Calu3 (cell line): ENCODE data around the gene GPR137B. TPM values are rescaled to one million over a fixed set of nuclear protein-coding genes. Genes with fewer than 3 reads are reported as not detected.
"Not testable (repeated sequence)": the region's sequence is repeated elsewhere in the genome, so short reads cannot be mapped to it uniquely, and the experiment has no call there.

Experiments used
- BruUV-seq: library from RNA; stranded (reverse); fragments of 400-500 nt; replicated peaks from 2 replicates; lab custom pipeline; 2021; lab: Mats Ljungman, UMichigan
- CTCF ChIA-PET: fragments of 300-600 bp; sonication (Branson Sonifier 250); formaldehyde crosslinking; loops from one replicate; lab custom pipeline; 2022; ENCODE audit warnings: antibody characterized with exemption; lab: Charles Lee
- DNase-seq: peaks from one replicate; pipeline ENCODE4 v3.0.0; 2022
- H3K27ac Mint-ChIP-seq: one replicate; pipeline ENCODE4 v1.8.0; 2022; ENCODE audit warnings: mixed read lengths; ENCODE audit not compliant: unreplicated experiment
- H3K27me3 Mint-ChIP-seq: one replicate; pipeline ENCODE4 v1.8.0; 2022; ENCODE audit warnings: mixed read lengths; ENCODE audit not compliant: unreplicated experiment
- H3K36me3 Mint-ChIP-seq: one replicate; pipeline ENCODE4 v1.8.0; 2022; ENCODE audit warnings: mild to moderate bottlenecking, moderate library complexity, mixed read lengths; ENCODE audit not compliant: insufficient read depth, unreplicated experiment
- H3K4me1 Mint-ChIP-seq: one replicate; pipeline ENCODE4 v1.8.0; 2022; ENCODE audit warnings: mild to moderate bottlenecking, low read depth, mixed read lengths; ENCODE audit not compliant: unreplicated experiment
- H3K4me3 Mint-ChIP-seq: one replicate; pipeline ENCODE4 v1.8.0; 2022; ENCODE audit warnings: mild to moderate bottlenecking, low read depth, moderate library complexity, mixed read lengths; ENCODE audit not compliant: unreplicated experiment
- H3K9me3 Mint-ChIP-seq: one replicate; pipeline ENCODE4 v1.8.0; 2022; ENCODE audit warnings: low read depth, mixed read lengths; ENCODE audit not compliant: unreplicated experiment
- CTCF ChIP-seq: fragments of 200-600 bp; IDR thresholded peaks from one replicate; pipeline ENCODE4 v1.8.0; 2022; ENCODE audit warnings: antibody characterized with exemption; ENCODE audit not compliant: unreplicated experiment
- intact Hi-C: fragments of 100-400 bp; cut with micrococcal nuclease; formaldehyde crosslinking; loops from one replicate; pipeline ENCODE4 v1.10.0; 2022; ENCODE audit not compliant: unreplicated experiment
- total RNA-seq: library from RNA; stranded (reverse); gene quantifications from 2 replicates; pipeline ENCODE4 v1.2.3, GENCODE V29; 2022

Gene GPR137B
- total RNA-seq, 1 experiment from 2014 or later, result 11.4 TPM

GRCh38 chr1:236181059-236181458, 38.7 kb downstream of the GPR137B start:
- Mint-ChIP-seq H3K27ac (no peak overlapping the region), H3K36me3 (no peaks in the 10 kb centered on the region), H3K27me3 (no peaks in the 10 kb centered on the region), H3K4me3 (no peak overlapping the region), H3K9me3 (no peaks in the 10 kb centered on the region), H3K4me1 (peaks cover 12% of the 10 kb centered on the region)
- TF ChIP-seq CTCF, result no peak
- no peak for DNase-seq
- no TSS peak for BruUV-seq
- intact Hi-C loops, result no loop called here
- CTCF ChIA-PET, result interaction anchor here (0.7 kb wide), 1 partner anchor 82 kb away, joined by 3 read pairs; no protein-coding TSS in a partner anchor

GRCh38 chr1:236185687-236186086, 43.3 kb downstream of the GPR137B start:
- no TSS peak for BruUV-seq
- CTCF ChIA-PET, result no interaction called here
- intact Hi-C loops, result no loop called here

GRCh38 chr1:236186471-236186870, 44.1 kb downstream of the GPR137B start:
- BruUV-seq, H3K4me1 Mint-ChIP-seq, H3K9me3 Mint-ChIP-seq, H3K27me3 Mint-ChIP-seq, DNase-seq, H3K4me3 Mint-ChIP-seq, H3K27ac Mint-ChIP-seq, CTCF ChIA-PET, intact Hi-C loops, H3K36me3 Mint-ChIP-seq: not testable (repeated sequence)

More at GRCh38 chr1:236185687-236186086, 43.3 kb downstream of the GPR137B start:
- no peaks in the 10 kb centered on the region for H3K27me3 Mint-ChIP-seq
- no peak overlapping the region for H3K4me3 Mint-ChIP-seq
- no peaks in the 10 kb centered on the region for H3K36me3 Mint-ChIP-seq
- TF ChIP-seq CTCF, result no peak
- no peak for DNase-seq
- H3K9me3 Mint-ChIP-seq, result no peaks in the 10 kb centered on the region
- no peaks in the 10 kb centered on the region for H3K4me1 Mint-ChIP-seq
- no peak overlapping the region for H3K27ac Mint-ChIP-seq

- H3K9me3 Mint-ChIP-seq, H3K4me1 Mint-ChIP-seq, H3K27me3 Mint-ChIP-seq, intact Hi-C loops, CTCF ChIA-PET, H3K4me3 Mint-ChIP-seq, H3K27ac Mint-ChIP-seq, H3K36me3 Mint-ChIP-seq, BruUV-seq, DNase-seq: not testable (repeated sequence)
Measured at GRCh38 chr1:236188084-236188483, 45.7 kb downstream of the GPR137B start.

- H3K9me3 Mint-ChIP-seq, result peaks cover 5% of the 10 kb centered on the region
- H3K27me3 Mint-ChIP-seq, result no peaks in the 10 kb centered on the region
- no peaks in the 10 kb centered on the region for H3K4me1 Mint-ChIP-seq
- CTCF ChIA-PET, result no interaction called here
- no peaks in the 10 kb centered on the region for H3K36me3 Mint-ChIP-seq
- H3K4me3 Mint-ChIP-seq, result no peak overlapping the region
- H3K27ac Mint-ChIP-seq, result no peak overlapping the region
- intact Hi-C loops, result no loop called here
- BruUV-seq, result no TSS peak
- no peak for DNase-seq
- TF ChIP-seq CTCF, result no peak
Measured at GRCh38 chr1:236193184-236193583, 50.8 kb downstream of the GPR137B start.
